ENCODE results near the gene MAPK12. TPM values are rescaled to one million over a fixed set of nuclear protein-coding genes. Genes with fewer than 3 reads are reported as not detected.
A peak's percentile ranks its signal among the peaks of the same experiment; 100 is the strongest.

The MAPK12 gene
- total RNA-seq, 1 donor from 2014 or later: 25.5 TPM

DNA sequence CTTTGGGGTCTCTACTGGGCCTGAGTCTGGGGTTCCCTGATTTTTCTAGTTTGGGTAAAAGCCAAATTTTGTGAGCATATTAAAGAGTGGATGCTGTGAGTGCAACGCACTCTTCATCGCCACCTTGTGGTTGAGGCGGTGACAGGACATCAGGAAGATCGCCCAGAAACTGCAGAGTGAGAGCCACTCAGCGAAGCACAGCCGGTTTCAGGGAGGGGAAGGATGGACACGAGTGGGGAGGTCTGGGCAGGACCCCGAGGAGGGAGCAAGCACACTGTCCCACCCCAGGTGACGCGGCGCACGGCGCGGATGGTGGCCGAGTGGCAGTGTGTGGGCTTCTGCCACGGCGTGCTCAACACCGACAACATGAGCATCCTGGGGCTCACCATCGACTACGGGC lies 51.6 kb downstream of the MAPK12 start:
- DNase-seq (ENCODE audit: low read depth): no peak
- Histone ChIP-seq H3K27me3 (ENCODE audit: control insufficient read depth, insufficient read depth, low read length) (no peaks in the 10 kb centered on the region), H3K4me3 (ENCODE audit: low read depth, low read length) (no peak overlapping the region), H3K36me3 (ENCODE audit: control insufficient read depth, insufficient read depth, low read length) (peaks cover 11% of the 10 kb centered on the region)
- peak; percentile 85 for TF ChIP-seq CTCF (IDR thresholded peaks at IDR 0.05; ENCODE audit: insufficient read depth, low read length, poor library complexity, severe bottlenecking)

- Histone ChIP-seq H3K27me3 (ENCODE audit: control insufficient read depth, insufficient read depth, low read length) (no peaks in the 10 kb centered on the region), H3K36me3 (ENCODE audit: control insufficient read depth, insufficient read depth, low read length) (peaks cover 9% of the 10 kb centered on the region), H3K4me3 (ENCODE audit: low read depth, low read length) (no peak overlapping the region)
- no peak for TF ChIP-seq CTCF (IDR thresholded peaks at IDR 0.05; ENCODE audit: insufficient read depth, low read length, poor library complexity, severe bottlenecking)
- no peak for DNase-seq (ENCODE audit: low read depth)
These were observed 52.3 kb downstream of the MAPK12 start for GRCh38 chr22:50208939-50209892.

DNA sequence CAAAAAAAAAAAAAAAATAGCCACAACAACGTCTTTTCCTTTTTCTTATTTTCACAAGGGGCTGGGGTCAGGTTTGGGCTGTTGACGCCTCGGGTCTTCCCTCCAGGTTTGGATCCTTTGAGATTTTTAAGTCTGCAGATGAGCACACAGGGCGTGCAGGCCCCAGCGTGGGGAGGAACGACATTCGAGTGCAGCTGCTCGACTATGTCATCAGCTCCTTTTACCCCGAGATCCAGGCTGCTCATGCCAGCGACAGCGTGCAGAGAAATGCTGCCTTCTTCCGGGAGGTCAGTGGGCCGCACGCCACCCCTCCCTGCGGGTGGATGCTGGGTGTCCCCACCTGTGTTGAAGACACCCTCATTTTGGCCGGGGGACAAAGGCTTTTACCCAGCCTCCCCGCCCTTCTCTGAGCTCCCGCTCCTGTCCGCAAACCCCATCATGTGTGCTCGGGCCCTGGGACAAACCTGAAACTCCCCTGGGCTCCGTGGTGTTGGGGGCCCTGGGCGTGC lies 53.0 kb downstream of the MAPK12 start:
- Histone ChIP-seq H3K36me3 (ENCODE audit: control insufficient read depth, insufficient read depth, low read length) (peaks cover 9% of the 10 kb centered on the region), H3K27me3 (ENCODE audit: control insufficient read depth, insufficient read depth, low read length) (no peaks in the 10 kb centered on the region), H3K4me3 (ENCODE audit: low read depth, low read length) (no peak overlapping the region)
- no peak for DNase-seq (ENCODE audit: low read depth)
- TF ChIP-seq CTCF (IDR thresholded peaks at IDR 0.05; ENCODE audit: insufficient read depth, low read length, poor library complexity, severe bottlenecking): no peak

- TF ChIP-seq CTCF (IDR thresholded peaks at IDR 0.05; ENCODE audit: insufficient read depth, low read length, poor library complexity, severe bottlenecking): no peak
- peaks cover 6% of the 10 kb centered on the region for H3K36me3 ChIP-seq (ENCODE audit: control insufficient read depth, insufficient read depth, low read length)
- H3K4me3 ChIP-seq (ENCODE audit: low read depth, low read length): no peak overlapping the region
- no peaks in the 10 kb centered on the region for H3K27me3 ChIP-seq (ENCODE audit: control insufficient read depth, insufficient read depth, low read length)
- DNase-seq (ENCODE audit: low read depth): no peak
These were observed 53.9 kb downstream of the MAPK12 start for GRCh38 chr22:50207383-50208140.

DNA sequence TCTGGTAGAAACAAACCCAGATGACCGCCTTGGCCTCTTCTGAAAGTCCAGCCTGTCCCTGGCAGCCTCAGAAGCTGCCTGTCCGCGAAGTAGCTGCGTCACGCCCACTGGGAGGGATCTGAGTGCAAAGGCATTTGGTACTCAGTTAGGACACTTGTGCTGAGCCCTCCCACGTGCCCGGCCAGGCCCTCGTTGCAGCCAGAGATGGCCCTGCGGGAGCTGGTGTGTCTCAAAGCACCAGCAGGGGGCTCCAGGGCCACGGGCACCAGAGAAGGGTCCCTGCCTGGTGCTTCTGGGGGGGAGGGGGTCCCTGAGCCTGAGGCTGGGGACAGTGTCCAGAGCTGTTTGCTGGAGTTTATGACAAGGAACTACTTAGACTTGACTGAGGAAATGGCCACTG lies 54.9 kb downstream of the MAPK12 start:
- Histone ChIP-seq H3K36me3 (ENCODE audit: control insufficient read depth, insufficient read depth, low read length) (peaks cover 6% of the 10 kb centered on the region), H3K27me3 (ENCODE audit: control insufficient read depth, insufficient read depth, low read length) (no peaks in the 10 kb centered on the region), H3K4me3 (ENCODE audit: low read depth, low read length) (no peak overlapping the region)
- no peak for DNase-seq (ENCODE audit: low read depth)
- peak; percentile 52 for TF ChIP-seq CTCF (IDR thresholded peaks at IDR 0.05; ENCODE audit: insufficient read depth, low read length, poor library complexity, severe bottlenecking)
